Glomerular visceral epithelial cell (primary cell): ENCODE measurements around the gene PHRF1.
"Not testable (repeated sequence)": the region's sequence is repeated elsewhere in the genome, so short reads cannot be mapped to it uniquely, and the experiment has no call there.

ENCODE experiments used
- DNase-seq: peaks from one replicate; pipeline ENCODE4 v3.0.0-alpha.2; 2016; ENCODE audit errors: extremely low spot score

PHRF1 gene

DNA sequence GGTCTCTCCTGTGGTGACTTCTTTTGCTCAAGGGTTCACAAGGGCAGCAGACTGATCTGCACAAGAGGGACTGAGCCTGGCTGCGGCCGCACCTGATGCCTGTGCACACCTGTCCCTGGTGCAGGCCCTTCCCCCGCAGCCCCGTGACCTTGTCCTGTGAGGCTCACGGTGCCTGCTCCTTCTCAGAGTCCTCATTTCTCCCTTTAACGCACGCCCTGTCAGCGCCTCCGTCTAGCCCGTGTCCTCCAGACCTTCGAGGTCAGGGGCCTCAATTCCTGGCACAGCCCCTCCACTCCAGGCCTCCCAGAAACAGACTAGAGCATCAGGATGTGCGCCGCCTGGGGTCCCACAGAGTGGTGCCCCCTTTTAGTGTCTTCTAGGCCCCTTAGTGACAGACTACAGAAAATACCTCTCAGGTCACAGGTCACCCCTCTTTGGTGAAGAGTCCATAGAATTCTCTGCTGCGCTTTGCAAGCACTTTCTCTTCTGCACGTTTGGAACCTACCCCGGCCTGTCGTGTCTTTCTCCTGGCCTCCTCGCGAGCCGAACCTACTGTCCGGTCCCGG lies 59.8 kb downstream of the PHRF1 start:
- DNase-seq = no peak

DNA sequence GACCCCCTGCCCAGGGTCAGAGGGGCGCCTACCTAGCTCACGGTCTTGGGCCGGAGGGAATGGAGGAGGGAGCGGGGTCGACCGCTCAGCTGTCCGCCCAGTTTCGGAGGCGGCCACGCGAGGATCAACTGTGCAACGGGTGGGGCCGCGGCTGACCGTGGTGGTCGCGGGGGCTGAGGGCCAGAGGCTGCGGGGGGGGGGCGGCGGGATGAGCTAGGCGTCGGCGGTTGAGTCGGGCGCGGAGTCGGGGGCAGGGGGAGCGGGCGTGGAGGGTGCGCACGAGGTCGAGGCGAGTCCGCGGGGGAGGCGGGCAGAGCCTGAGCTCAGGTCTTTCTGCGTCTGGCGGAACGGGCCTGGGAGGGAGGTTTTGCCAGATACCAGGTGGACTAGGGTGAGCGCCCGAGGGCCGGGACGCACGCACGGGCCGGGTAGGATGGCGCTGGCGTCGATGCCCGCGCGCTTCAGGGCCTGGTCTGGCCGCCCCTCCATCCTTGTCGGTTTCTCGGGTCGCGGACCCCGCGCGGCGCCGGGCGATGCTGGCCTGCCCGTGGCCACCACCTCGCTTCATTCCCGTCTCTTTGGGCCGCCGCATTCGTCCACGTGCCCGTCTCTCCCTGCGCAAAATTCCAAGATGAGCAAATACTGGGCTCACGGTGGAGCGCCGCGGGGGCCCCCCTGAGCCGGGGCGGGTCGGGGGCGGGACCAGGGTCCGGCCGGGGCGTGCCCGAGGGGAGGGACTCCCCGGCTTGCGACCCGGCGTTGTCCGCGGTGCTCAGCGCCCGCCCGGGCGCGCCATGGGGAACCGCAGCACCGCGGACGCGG lies 60.5 kb downstream of the PHRF1 start, which contains the start of gene DRD4:
TSS of gene DRD4 (plus strand) at position 759 of the 822 bp plus-strand sequence. CDS start at position 795, 36 bp downstream.
- no peak for DNase-seq

DNA sequence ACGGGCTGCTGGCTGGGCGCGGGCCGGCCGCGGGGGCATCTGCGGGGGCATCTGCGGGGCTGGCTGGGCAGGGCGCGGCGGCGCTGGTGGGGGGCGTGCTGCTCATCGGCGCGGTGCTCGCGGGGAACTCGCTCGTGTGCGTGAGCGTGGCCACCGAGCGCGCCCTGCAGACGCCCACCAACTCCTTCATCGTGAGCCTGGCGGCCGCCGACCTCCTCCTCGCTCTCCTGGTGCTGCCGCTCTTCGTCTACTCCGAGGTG lies 61.0 kb downstream of the PHRF1 start:
- DNase-seq = no peak

DNA sequence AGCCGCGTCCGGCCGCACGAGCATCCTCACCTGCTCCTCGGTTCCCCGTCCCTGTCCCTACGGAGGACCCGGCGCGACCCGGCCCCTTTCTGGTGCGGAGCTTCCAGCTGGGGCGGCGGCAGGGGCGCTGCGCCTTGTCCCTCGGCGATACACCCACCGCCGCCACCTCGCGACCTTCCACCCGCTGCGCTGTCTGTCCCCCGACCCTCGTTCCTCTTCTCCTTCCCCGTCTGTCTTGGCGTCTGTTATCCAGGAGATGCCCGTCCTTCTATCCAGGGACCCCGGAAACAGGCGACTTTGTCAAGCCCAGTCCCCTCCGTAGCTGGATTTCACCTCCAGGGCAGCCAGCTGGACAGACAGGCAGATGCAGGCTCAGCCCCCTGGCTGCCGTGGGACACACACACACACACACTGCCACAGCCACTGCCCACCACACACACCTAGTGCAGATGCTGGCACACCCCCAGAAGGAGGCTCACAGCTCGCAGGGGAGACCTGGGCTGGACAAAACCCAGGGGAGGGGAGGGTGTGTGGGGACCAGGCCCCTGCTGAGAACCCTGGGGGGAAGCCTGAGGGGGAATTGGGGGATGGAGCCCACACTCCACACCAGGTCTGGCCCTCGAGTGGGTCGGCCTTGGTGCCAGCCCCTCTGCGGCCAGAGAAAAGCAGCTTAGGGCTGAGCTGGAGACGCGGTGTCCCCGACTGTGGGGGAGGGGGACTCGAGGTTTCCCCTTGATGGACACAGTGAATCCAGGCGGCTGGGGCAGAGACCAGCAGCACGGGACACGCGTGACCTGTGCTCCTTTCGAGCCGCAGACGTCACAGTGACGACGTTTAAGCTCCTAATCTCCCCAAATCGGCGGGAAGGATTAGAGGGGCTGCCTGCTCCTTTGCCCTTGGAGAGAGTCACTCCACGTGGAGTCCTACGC lies 61.6 kb downstream of the PHRF1 start:
- no peak for DNase-seq

DNA sequence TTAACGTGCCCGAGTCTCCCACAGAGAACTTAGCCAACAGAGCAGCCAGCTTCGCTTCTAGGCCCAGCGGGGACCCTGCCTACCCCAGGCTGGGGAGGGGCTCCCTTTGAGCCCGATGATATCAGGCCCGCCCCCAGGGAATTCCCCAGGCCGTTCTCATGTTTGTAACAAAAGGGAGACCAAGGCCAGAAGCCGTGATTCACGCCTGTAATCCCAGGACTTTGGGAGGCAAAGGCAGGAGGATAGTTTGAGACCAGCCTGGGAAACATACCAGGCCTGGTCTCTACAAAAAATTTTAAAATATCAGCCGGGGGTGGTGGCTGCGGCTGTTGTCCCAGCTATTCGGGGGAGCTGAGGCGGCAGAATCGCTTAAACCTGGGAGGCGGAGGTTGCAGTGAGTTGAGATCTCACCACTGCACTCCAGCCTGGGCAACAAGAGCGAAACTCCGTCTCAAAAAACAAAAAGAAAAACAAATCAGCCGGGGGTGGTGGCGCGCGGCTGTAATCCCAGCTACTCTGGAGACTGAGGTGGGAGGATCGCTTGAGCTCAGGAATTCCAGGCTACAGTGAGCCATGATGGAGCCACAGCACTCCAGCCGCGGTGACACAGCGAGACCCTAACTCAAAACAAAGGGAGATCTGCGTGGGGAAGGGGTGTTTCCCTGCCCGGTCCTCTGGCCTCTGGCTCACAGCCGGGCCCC lies 62.5 kb downstream of the PHRF1 start:
- no peak for DNase-seq

DNA sequence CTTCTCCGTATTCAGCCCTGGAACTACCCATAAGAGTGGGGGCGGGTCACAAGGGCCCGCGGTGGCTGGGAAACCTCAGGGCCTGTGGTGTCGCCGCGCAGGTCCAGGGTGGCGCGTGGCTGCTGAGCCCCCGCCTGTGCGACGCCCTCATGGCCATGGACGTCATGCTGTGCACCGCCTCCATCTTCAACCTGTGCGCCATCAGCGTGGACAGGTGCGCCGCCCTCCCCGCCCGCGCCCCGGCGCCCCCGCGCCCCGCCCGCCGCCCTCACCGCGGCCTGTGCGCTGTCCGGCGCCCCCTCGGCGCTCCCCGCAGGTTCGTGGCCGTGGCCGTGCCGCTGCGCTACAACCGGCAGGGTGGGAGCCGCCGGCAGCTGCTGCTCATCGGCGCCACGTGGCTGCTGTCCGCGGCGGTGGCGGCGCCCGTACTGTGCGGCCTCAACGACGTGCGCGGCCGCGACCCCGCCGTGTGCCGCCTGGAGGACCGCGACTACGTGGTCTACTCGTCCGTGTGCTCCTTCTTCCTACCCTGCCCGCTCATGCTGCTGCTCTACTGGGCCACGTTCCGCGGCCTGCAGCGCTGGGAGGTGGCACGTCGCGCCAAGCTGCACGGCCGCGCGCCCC lies 63.2 kb downstream of the PHRF1 start:
- DNase-seq = no peak

DNA sequence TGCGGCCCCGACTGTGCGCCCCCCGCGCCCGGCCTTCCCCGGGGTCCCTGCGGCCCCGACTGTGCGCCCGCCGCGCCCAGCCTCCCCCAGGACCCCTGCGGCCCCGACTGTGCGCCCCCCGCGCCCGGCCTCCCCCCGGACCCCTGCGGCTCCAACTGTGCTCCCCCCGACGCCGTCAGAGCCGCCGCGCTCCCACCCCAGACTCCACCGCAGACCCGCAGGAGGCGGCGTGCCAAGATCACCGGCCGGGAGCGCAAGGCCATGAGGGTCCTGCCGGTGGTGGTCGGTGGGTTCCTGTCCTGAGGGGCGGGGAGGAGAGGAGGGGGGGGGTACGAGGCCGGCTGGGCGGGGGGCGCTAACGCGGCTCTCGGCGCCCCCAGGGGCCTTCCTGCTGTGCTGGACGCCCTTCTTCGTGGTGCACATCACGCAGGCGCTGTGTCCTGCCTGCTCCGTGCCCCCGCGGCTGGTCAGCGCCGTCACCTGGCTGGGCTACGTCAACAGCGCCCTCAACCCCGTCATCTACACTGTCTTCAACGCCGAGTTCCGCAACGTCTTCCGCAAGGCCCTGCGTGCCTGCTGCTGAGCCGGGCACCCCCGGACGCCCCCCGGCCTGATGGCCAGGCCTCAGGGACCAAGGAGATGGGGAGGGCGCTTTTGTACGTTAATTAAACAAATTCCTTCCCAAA lies 63.9 kb downstream of the PHRF1 start:
- no peak for DNase-seq

DNA sequence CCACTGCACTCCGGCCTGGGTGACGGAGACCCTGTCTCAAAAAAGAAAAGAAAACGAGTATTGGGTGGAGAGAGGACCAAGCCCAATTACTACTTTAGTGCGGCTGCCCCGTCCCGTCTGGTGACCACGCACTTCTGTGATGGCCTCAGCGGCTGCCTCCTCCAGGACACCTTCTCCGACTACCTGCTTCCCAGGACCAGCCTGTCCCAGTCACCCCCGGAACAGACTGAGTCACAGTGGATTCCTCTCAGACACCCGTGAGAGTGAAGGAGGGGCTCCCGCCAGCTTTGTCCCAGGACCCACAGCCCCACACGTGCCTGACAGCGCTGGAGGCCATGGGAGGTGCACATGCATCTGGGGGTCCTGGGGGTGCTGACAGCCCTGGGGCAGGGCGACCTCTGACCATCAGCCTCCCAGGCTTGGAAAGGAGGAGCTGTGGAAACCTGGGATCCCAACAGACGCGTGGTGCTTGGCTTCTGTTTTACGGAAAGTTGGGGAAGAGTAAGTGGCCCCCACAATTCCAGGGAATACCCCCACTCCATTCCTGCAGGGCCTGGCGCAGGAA lies 65.6 kb downstream of the PHRF1 start:
- DNase-seq = no peak

DNA sequence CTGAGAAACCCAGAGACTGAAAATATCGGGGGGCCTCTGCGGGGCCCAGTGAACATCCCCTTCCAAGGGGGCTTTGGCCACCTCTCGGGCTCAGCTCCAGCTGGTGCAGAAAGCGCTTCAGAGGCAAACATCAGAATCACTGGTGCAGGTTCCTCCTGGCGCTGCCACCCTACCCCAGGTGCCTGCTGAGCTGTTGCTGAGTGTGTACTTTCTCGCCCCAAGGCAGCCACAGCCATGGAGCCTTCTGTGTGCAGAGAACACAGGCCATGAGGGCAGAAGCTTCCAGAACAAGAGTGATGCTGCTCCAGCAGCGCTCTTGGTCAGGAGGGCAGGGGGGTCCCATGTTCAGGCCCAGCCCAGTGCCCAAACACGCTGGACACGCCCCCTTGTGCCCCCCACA lies 67.1 kb downstream of the PHRF1 start:
- no peak for DNase-seq

DNA sequence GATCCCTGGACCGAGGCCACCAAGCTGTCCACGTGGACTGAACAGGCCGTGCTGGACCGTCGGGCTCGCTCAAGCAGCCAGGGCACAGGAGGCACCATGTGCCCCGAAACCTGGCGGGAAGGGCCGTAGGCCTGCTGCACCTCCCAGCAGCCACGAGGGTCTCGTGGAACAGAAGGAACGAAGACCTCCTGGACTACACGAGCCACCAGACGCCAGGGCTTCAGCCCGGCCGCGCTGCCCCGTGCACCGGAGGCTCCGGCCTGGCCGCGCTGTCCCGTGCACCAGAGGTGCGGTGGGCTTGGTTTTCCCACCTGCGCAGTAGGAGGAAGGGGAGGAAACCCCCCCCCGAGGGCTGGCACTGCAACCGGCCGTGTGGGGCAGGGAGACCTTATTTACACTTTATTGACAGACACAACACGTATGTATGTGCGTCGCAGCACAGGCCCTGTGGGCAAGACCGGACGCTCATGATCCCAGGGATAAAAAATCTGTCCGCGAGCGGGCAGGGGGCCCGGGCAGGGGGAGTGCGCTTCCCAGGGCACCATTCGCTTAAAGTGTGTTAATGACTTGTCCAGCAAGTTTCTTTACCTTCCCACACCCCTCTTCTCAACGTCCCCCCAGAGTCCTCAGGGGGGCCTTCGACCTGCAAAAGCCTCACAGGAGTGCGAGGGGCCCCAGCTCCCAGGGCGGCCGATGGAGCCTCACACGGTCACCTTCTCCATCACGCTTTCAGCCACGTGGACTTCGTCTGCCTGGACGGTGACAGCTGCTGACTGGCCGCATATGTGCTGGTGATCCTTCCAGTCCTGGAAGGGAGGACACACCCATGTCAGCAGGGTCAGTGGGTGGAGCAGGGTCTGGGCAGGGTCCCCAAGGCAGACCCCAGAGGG lies 67.8 kb downstream of the PHRF1 start:
- no peak for DNase-seq

DNA sequence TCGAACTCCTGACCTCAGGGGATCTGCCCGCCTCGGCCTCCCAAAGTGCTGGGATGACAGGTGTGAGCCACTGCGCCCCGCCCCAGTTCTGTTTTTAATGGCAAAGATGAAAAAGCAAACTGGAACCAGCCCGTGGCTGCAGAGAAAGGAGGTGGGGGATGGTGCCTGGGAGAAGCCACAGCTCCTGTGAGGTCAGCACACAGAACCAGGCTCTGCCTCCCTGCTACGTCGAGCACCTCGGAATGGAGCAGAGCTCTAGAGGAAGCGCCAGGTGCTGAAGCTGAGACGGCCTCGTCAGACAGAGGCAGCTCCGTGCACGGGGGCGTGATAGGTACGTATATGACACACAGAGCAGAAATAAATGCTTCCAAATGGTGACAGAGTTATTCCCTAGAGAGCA lies 69.3 kb downstream of the PHRF1 start:
- no peak for DNase-seq

DNA sequence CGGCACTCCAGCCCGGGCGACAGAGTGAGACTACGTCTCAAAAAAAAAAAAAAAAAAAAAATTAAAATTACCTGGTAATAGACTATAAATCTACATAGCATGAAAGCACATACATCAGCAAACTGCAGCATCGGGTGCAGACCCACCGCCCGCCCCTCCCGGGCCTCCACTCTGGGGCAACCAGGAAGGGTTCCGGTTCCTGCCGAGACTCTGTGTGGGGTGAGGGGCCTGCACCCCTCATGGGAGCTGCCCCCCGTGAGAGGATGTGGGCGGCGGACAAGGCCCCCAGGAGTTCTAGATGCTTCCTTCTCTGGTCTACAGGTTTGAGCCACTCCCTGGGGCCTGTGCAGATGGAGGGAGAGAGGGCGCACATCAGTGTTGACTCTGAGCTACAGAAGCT lies 69.9 kb downstream of the PHRF1 start:
- DNase-seq = no peak

DNA sequence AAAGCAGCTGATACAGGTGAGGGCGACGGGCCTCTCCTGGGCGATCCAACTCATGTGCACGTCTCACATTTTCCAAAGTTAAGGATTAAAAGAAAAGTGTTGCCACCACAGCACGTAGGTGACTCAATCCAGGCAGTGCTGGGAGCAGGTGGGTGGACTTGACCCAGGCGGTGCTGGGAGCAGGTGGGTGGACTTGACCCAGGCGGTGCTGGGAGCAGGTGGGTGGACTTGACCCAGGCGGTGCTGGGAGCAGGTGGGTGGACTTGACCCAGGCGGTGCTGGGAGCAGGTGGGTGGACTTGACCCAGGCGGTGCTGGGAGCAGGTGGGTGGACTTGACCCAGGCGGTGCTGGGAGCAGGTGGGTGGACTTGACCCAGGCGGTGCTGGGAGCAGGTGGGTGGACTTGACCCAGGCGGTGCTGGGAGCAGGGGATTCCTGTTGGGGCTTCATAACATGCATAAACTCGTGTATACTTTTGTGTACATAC lies 71.4 kb downstream of the PHRF1 start:
- DNase-seq = not testable (repeated sequence)

DNA sequence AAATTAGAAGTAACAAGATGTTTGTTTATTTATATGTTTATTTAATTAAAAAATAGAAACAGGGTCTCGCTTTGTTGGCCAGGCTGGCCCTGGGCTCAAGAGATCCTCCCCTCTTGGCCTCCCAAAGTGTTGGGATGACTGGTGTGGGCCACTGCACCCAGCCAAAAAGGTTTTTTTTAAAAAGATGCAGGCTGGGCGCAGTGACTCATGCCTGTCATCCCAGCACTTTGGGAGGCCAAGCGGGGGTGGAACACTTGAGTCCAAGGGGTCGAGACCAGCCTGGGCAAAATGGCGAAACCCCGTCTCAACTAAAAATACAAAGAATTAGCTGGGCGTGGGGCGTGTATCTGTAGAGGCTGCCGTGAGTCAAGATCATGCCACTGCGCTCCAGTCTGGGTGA lies 74.2 kb downstream of the PHRF1 start:
- DNase-seq = no peak

DNA sequence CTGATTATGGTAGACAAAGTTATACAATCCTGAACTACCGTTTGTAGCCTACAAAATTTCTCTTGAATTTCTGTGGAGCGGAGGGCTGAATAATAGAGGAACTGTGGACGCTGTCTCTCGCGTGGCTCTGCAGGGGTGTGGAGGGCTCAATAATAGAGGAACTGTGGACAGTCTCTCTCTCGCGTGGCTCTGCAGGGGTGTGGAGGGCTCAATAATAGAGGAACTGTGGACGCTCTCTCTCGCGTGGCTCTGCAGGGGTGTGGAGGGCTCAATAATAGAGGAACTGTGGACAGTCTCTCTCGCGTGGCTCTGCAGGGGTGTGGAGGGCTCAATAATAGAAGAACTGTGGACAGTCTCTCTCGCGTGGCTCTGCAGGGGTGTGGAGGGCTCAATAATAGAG lies 76.9 kb downstream of the PHRF1 start:
- DNase-seq = not testable (repeated sequence)

DNA sequence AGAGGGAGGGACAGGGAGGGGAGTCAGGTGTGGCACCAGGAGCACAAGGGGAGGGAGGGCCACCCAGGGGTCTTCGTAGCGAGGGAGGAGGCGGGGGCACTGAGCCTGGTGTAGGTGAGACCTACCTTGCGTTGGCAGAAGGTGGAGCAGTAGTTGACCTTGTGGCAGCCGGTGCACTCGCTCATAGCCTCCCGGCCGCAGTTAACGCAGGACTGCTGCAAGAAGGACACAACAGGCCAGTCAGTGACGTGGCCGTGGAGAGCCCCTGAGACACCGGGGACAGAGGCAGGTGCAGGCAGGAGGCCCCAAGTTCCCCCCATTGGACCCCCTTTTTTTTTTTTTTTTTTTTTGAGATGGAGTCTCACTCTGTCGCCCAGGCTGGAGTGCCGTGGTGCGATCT lies 77.6 kb downstream of the PHRF1 start:
- DNase-seq = no peak

DNA sequence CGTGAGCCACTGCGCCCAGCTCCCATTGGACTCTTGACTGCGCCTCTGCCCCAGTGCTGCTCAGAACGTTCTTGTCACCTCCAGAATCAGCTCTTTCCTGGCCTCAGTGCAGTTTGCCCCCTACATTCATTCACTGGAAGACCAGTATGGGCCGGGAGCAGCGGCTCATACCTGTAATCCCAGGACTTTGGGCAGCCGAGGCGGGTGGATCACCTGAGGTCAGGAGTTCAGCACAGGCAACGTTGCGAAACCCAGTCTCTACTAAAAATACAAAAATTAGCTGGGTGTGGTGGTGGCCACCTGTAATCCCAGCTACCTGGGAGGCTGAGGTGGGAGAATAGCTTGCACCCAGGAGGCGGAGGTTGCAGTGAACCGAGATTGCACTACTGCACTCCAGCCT lies 78.2 kb downstream of the PHRF1 start:
- not testable (repeated sequence) for DNase-seq

DNA sequence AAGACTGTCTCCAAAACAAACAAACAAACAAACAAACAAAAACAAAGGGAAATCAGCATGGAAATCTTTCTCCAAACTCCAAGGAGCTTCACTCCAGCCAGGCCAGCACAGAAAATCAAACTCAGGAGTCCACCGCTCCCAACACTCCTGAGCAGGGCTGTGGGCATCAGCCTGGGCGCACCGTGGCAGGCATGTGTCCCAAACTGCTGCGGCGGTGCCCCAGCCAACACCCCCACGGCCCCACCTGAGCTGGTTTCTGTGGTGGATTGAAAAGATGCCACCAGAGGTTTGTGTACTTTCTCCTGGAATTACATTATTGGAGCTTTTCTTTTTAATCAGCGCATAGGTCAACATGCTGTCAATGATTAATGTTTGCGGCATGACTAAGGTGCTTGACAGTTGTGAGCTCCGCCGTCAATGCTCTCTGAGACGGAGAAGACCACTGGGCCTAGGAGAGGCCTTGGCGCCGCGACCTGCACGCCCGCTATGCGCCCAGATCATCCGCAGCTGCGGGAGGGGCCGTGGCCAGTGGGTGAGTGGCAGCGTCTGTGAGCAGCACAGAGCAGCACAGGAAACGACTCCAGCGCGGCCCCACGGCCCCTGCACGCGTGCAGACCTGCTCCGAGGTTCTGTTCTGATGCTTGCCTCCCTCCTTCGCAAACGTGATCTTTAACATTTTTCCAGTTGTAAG lies 78.9 kb downstream of the PHRF1 start:
- DNase-seq = peak; percentile 91

DNA sequence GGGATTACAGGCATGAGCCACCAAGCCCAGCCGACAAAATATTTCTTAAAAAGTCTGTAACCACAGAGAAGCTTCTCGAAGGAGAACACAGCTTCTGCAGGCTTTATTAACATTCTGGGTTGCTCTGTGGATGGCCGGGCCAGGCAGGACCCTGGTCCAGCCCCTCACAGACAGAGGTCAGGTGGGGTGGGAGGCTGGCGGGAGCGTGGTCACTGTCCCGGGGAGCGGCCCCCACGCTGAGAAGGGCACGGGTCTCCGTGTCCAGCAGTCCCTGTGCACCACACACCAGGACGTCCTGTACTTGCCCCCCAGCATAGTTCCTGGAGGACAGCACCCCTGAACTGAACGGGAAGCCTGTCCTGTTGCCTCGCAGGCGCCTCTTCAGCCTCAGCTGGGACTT lies 80.2 kb downstream of the PHRF1 start:
- DNase-seq = no peak
